H1 (cell line): ENCODE results near the gene SECTM1. TPM values are rescaled to one million over a fixed set of nuclear protein-coding genes. Genes with fewer than 3 reads are reported as not detected.

Source experiments
- E2F6 ChIP-seq: IDR thresholded peaks from 2 replicates; pipeline ENCODE4 v1.6.1; 2012; ENCODE audit warnings: inconsistent platforms
- POLR2A ChIP-seq, 2 experiments: IDR thresholded peaks; 1 replicate in 1 of 2; 2 replicates in 1 of 2; pipeline ENCODE4 v1.6.1; 2011; ENCODE audit warnings: low read depth in 2 of 2, low read length in 2 of 2, mild to moderate bottlenecking in 2 of 2; ENCODE audit errors: control extremely low read depth in 1 of 2
- POU5F1 ChIP-seq: IDR thresholded peaks from 2 replicates; pipeline ENCODE4 v1.6.1; 2011; ENCODE audit warnings: low read depth, mild to moderate bottlenecking, low read length, moderate library complexity
- polyA plus RNA-seq, 7 experiments: library from polyadenylated mRNA; depleted of rRNA in 3 of 7; stranded (reverse) in 5 of 7; unstranded in 2 of 7; fragments of >200 nt in 5 of 7; fragments of 200-250 nt in 2 of 7; gene quantifications; 1 replicate in 5 of 7; 2 replicates in 1 of 7; 4 replicates in 1 of 7; pipeline versions ENCODE4 v1.2.1 to v1.2.3, GENCODE V29; 2011 to 2013; ENCODE audit warnings: missing spikeins in 2 of 7, mixed read lengths in 2 of 7
- total RNA-seq: library from RNA; stranded (reverse); fragmentation: NEBNext Ultra II Directional; extraction: Animal tissue kit (Norgen Biotek cat#: 25700); gene quantifications from 2 replicates; pipeline ENCODE4 v1.2.1, GENCODE V29; 2021

The SECTM1 gene
- total and polyA plus RNA-seq, 2 of the 8 experiments (the other 6 are each of a cell fraction or from before 2014, with no cell fraction given), result 0.20 to 0.65 TPM

GRCh38 chr17:82274134-82275020 is 59.2 kb downstream of the SECTM1 start (continued):
- TF ChIP-seq E2F6 (no peak), POLR2A (IDR thresholded peaks at IDR 0.05; ENCODE audit: control extremely low read depth in 1 of 2, low read depth in 2 of 2, low read length in 2 of 2) (no peak), POU5F1 (no peak)
